ENCODE measurements around the gene FBXL5. TPM values are rescaled to one million over a fixed set of nuclear protein-coding genes. Genes with fewer than 3 reads are reported as not detected.

Gene FBXL5
- total RNA-seq, 3 donors from 2014 or later, result 44.8 to 104 (median 60.4) TPM

DNA sequence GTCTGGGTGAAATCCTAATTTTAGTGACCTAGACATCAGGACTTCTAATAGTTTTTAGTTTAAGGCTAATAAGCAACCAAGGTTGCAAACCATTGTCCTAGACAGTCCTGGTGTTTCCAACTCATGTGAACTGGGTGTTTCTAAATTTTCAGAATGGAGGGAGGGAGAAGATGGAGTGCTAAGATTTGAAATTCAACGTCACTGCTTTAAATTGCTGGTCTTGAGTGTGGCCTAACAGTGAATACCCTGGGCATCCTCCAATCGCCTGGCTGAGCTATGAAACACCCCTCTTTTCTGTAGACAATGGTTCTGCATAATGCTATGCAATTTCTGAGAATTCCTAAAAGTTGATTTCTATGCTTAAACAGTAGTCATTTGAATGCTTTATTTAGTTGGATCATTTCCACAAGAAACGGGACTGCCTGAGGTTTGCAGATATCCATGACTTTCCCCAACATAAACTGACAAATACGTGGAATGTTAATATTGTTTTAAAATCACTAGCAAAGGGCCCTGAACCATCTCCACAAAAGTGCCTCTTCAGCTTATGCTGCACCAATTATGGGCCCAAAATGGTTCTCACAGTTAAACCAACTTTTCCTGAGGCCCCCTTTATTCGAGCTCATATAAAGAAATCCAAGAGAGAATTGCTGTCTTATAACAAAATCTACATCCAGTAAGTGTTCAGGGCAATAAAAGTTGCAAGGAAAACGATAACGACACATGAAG lies 1.1 kb downstream of the FBXL5 start:
- intact Hi-C loops (cut with DNase I, micrococcal nuclease), result loop anchor here in 1 of 2 donors (10.0 kb wide), 1 partner anchor 179 kb away; no protein-coding TSS in a partner anchor
- H3K36me3 ChIP-seq (ENCODE audit: low read depth), result no peaks in the 10 kb centered on the region
- H3K4me3 ChIP-seq, result peak overlapping the region; percentile 80
- ATAC-seq (no peak), DNase-seq (no peak)
- H3K4me1 ChIP-seq (ENCODE audit: low read depth), result peaks cover 30% of the 10 kb centered on the region
- no peaks in the 10 kb centered on the region for H3K9me3 ChIP-seq
- no peak for TF ChIP-seq CTCF (IDR thresholded peaks at IDR 0.05)

GRCh38 chr4:15653420-15653819 lies 1.7 kb downstream of the FBXL5 start:
- intact Hi-C loops (cut with DNase I, micrococcal nuclease), result loop anchor here in 1 of 2 donors (10.0 kb wide), 1 partner anchor 179 kb away; no protein-coding TSS in a partner anchor
- DNase-seq, result no peak
- H3K36me3 ChIP-seq (ENCODE audit: low read depth), result no peaks in the 10 kb centered on the region
- TF ChIP-seq CTCF (IDR thresholded peaks at IDR 0.05), result no peak
- H3K4me3 ChIP-seq, result no peak overlapping the region
- H3K9me3 ChIP-seq, result no peaks in the 10 kb centered on the region
- H3K4me1 ChIP-seq (ENCODE audit: low read depth), result peaks cover 30% of the 10 kb centered on the region
- no peak for ATAC-seq

DNA sequence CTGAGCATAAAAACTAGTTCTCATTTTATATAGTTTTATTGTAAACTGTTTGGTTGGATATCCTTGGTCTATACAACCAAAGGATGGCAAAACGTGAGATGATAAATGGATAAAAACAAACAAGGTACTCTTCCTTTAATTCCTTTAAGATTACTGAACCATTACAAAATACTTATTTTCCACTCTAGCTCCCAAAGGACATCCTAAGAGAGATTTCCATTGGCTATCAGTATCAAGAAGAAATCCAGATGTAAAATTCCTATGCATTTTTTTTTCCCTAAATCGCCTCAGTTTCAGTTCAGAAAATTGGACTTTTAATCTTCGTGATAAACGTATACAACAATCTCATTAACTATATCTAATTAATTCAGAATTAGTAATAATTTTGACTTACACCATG lies 2.3 kb downstream of the FBXL5 start:
- no peak overlapping the region for H3K4me3 ChIP-seq
- ATAC-seq (no peak), DNase-seq (no peak)
- no peaks in the 10 kb centered on the region for H3K36me3 ChIP-seq (ENCODE audit: low read depth)
- TF ChIP-seq CTCF (IDR thresholded peaks at IDR 0.05), result no peak
- peaks cover 35% of the 10 kb centered on the region for H3K4me1 ChIP-seq (ENCODE audit: low read depth)
- H3K9me3 ChIP-seq, result no peaks in the 10 kb centered on the region
- intact Hi-C loops (cut with DNase I, micrococcal nuclease), result loop anchor here in 1 of 2 donors (10.0 kb wide), 1 partner anchor 178 kb away; no protein-coding TSS in a partner anchor

GRCh38 chr4:15652191-15652590 lies 3.0 kb downstream of the FBXL5 start:
- Histone ChIP-seq H3K4me1 (ENCODE audit: low read depth) (peaks cover 39% of the 10 kb centered on the region), H3K9me3 (no peaks in the 10 kb centered on the region), H3K4me3 (no peak overlapping the region), H3K36me3 (ENCODE audit: low read depth) (no peaks in the 10 kb centered on the region)
- DNase-seq (no peak), ATAC-seq (no peak)
- TF ChIP-seq CTCF (IDR thresholded peaks at IDR 0.05), result no peak
- intact Hi-C loops (cut with DNase I, micrococcal nuclease), result loop anchor here in 1 of 2 donors (10.0 kb wide), 1 partner anchor 177 kb away; no protein-coding TSS in a partner anchor

DNA sequence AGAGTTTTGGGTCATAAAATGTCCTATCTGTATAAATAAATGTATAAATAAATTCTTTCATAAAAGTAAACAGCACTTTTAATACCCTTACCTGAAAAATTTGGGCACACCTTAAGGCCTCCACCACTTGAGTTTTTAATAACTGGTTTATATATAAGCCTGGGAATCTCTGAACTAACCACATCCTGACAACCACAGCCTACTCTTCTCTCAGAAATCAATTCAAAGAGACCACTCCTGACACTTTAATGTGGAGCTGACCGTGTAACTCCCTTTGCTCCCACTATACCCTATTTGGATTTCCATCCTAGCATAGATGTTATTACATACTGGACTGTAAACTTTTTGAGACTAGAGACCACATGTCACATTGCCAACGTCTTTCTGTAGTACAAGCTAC lies 3.5 kb downstream of the FBXL5 start:
- no peak overlapping the region for H3K4me3 ChIP-seq
- TF ChIP-seq CTCF (IDR thresholded peaks at IDR 0.05), result no peak

More for the DNA sequence above, 3.5 kb downstream of the FBXL5 start:
- Histone ChIP-seq H3K36me3 (ENCODE audit: low read depth) (no peaks in the 10 kb centered on the region), H3K9me3 (no peaks in the 10 kb centered on the region), H3K4me1 (ENCODE audit: low read depth) (peaks cover 39% of the 10 kb centered on the region)
- DNase-seq (no peak), ATAC-seq (no peak)
- intact Hi-C loops (cut with DNase I, micrococcal nuclease), result loop anchor here in 1 of 2 donors (10.0 kb wide), 1 partner anchor 177 kb away; no protein-coding TSS in a partner anchor

Measured in mucosa of descending colon (tissue), 3 donors.